NCI-H345 treated with DMSO at 0.1 percent for 48 hours (cell line): ENCODE data around the gene DNMT3L.
A peak's percentile ranks its signal among the peaks of the same experiment; 100 is the strongest.
"Not testable (repeated sequence)": the region's sequence is repeated elsewhere in the genome, so short reads cannot be mapped to it uniquely, and the experiment has no call there.

ENCODE experiments used
- DNase-seq: peaks from one replicate; lab custom pipeline; 2025; ENCODE audit not compliant: unreplicated experiment; lab: John Stamatoyannopoulos, UW

Gene DNMT3L

DNA sequence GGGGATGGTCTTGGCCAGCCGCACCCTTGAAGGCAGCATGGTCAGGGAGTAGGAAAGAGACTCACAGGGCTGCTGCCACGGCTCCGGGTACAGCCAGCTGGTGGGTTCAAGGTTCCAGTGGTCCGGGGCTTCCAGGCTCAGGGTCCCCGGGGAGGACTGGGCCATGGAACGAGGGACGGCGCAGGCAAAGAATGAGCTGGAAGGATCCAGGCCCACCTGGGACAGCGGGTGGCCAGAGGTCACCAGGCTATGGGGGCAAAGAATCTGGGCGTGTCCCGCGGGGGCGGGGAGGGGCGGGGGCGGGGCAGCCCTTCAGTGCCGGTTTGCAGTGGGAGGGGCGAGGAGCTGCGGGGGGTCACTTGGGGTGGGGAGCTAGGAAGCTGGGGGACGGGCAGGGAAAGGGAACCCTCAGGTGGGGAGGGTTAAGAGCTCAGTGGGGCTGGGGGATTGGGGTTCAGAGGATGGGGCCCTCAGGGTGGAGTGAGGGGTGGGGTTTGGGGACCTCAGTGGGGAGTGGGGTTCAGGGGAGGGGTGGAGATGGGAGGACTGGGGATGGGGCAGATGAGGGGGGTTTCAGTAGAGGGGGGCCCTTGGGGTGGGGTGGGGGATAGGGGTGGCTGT, at the start of gene DNMT3L:
DNMT3L (minus strand) TSS at position 223 of the 621 bp plus-strand sequence. CDS start 638 bp downstream, outside the sequence.
- no peak for DNase-seq

- no peak for DNase-seq
Observed at GRCh38 chr21:44310628-44311507, 49.2 kb upstream of the DNMT3L start.

GRCh38 chr21:44306936-44307704, 45.4 kb upstream of the DNMT3L start:
- no peak for DNase-seq

- DNase-seq: no peak
Observed at GRCh38 chr21:44305691-44306090, 44.0 kb upstream of the DNMT3L start.

GRCh38 chr21:44304877-44305293, 43.2 kb upstream of the DNMT3L start:
- peak; percentile 8 for DNase-seq

GRCh38 chr21:44304011-44304616, 42.4 kb upstream of the DNMT3L start:
- DNase-seq: no peak

DNA sequence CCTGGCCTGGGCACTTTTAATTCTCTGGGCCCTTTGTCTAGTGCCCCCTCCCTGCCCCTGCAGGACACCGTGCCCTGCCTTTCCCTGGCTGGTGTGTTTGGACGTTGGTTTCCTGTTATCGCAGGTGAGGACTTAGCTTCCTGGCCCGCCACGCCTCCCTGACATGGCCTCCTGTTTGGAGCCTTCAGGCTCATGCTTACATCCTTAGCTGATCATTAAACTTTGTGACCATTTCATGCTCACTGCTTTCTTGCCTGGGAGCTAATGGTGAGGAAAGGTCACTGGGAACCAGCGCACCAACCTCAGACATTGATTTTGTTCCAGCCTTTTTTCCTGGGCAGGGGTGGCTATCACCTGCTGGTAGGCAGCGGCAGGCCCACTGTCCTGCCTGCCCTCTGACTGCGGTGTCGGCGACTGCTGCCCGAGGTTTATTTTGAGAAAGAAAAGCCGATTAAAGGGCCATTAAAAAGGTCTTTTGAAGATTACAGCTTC, 41.8 kb upstream of the DNMT3L start:
- no peak for DNase-seq

- DNase-seq: not testable (repeated sequence)
Observed at GRCh38 chr21:44302573-44303401, 41.1 kb upstream of the DNMT3L start.

- DNase-seq: no peak
Observed at GRCh38 chr21:44301961-44302406, 40.3 kb upstream of the DNMT3L start.

GRCh38 chr21:44301141-44301540, 39.4 kb upstream of the DNMT3L start:
- no peak for DNase-seq

DNA sequence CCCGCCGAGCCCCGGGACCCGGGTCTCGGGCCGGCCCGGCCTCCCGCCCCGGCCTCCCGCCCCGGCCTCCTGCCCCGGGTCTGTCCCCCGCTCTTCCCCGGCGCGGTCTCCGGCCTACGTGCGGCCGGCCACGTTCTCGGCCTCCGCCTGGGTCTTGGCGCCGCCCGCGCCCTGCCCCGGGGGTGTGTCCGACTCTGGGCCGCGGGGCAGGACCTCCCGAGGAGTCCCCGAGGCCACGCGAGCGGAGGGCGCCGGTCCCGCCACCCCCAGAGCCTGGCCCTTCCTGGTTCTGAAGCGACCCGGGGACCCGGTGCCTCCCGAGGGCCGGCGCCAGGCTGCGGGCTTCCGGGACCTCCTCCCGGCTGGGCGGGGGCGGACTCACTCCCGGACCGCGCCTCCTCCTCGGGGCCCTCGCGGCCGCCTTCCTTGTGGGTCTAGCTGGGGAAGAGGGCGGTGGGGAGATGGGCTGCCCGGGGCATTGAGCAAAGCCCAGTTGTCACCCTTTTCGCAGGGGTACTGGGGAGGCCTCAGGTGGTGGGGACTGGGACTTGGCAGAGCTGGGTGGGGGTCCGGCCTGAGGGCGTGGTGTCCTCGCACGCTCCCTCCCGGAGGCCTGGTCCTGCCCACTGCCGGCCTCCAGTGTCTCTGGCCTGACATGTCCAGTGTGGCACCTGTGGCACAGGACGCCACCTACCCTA, 38.7 kb upstream of the DNMT3L start:
- DNase-seq: no peak

GRCh38 chr21:44299458-44300261, 38.0 kb upstream of the DNMT3L start, which contains the start of gene PFKL:
PFKL (plus strand) TSS chr21:44300053; CDS start chr21:44300106, 53 bp downstream.
- peak; percentile 29 for DNase-seq

DNA sequence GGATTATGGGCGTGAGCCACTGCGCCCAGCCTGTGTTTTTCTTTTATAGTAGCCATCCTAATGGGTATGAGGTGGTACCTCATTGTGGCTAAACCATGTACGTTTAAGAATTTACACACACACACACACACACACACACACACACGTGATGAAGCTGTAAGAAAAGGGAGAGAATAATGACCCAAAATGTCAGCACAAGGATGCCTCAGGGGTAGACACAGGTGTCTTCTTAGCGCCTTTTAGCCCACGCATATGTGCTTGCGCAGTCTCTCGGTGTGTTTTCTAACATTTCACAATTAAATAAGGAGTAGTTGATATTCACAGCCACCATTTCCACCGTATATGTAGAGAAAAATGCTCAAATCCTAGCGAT, 37.4 kb upstream of the DNMT3L start:
- DNase-seq: no peak

DNA sequence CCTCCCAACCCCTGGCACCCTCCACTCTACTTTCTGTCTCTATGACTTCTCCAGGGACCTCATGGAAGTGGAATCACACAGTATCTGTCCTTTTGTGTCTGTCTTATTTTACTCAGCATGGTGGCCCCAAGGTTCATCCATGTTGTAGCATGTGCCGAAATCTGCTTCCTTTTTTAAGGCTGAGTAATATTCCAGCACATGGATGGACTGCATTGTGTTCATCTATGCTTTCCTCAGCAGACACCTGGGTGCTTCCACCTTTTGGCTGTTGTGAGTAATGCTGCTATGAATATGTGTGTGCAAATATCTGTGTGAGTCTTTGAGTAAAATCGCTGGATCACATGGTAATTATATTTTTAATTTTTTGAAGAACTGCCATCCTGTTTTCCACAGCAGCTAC, 36.6 kb upstream of the DNMT3L start:
- no peak for DNase-seq

DNA sequence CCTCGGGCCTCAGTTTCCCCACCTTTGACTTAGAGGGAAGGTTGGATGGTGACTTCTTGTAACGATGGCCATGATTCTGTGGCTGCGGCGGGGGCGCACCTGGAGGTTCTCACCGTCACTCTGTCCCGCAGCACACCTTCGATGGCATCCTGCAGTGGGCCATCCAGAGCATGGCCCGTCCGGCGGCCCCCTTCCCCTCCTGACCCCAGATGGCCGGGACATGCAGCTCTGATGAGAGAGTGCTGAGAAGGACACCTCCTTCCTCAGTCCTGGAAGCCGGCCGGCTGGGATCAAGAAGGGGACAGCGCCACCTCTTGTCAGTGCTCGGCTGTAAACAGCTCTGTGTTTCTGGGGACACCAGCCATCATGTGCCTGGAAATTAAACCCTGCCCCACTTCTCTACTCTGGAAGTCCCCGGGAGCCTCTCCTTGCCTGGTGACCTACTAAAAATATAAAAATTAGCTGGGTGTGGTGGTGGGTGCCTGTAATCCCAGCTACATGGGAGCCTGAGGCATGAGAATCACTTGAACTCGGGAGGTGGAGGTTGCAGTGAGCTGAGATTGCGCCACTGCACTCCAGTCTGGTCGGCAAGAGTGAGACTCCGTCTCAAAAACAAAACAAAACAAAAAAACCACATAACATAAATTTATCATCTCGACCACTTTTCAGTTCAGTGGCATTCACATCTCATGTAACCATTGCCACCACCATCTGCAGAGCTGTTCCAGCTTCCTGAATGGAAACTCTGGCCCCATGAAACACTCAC, 36.0 kb upstream of the DNMT3L start:
- DNase-seq: peak; percentile 89

DNA sequence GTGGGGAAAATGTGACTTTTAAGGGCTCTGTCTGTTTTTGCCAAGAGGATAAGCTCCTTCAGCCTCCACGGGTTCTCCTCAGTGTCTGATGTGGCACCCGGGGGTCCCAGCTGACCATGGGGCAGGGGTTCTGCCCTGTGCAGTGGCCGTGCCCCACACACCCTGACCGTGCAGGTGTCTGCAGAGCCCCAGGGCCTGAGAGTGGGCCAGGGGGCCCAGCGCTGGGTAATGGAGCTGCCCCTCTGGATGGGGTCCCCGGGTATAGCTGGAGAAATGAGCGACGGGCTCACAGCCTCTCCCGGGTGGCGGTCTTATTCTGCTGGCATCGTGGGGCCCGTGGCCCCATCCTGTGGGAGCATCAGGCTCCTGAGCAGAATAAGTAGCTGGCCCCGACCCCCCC, 35.2 kb upstream of the DNMT3L start:
- DNase-seq: no peak

GRCh38 chr21:44296103-44296519, 34.4 kb upstream of the DNMT3L start:
- DNase-seq: no peak

DNA sequence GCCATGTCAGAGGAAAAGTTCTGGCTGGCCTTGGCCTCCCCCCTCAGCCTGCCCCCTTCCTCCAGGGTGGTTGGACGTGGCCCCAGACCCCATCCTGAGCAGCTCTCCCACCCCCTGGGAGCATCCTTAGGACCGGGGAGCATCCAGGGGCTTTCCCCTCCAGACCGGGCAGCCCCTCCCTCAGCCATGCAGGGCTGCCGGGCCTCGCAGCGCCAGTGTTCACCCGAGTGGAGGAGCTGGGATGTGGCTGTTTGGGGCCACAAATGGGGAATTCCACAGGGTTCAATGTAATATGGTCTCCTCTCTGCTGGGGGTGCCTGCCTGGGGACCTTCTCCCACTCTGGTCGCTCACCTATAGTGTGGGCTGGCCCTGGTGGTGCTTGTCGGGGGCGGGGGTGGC, 33.9 kb upstream of the DNMT3L start:
- DNase-seq: no peak
